A673 (cell line): ENCODE data around the gene LNX1.

Experiments
- CTCF ChIP-seq: fragments of 300-800, 200-600 bp; sonication (generic); conservative IDR thresholded peaks from 2 replicates; pipeline ENCODE4 v1.5.1; 2017; ENCODE audit warnings: low read depth, mild to moderate bottlenecking, antibody characterized with exemption, low read length, moderate library complexity, mixed read lengths
- EZH2 ChIP-seq: fragments of 200-600 bp; sonication (generic); IDR thresholded peaks from 2 replicates; pipeline ENCODE4 v1.6.1; 2017; ENCODE audit warnings: borderline replicate concordance, low read depth, mild to moderate bottlenecking, mixed read lengths, antibody characterized with exemption, low read length; ENCODE audit not compliant: poor library complexity, severe bottlenecking

- no peak for TF ChIP-seq CTCF
- no peak for TF ChIP-seq EZH2
Measured at GRCh38 chr4:53453385-53453784, 137.9 kb downstream of the LNX1 start.
